NCI-H187 treated with DMSO at 0.1 percent for 48 hours (cell line): Measurements from ENCODE around the gene SCTR.

ENCODE experiments used
- DNase-seq: peaks from one replicate; lab custom pipeline; 2025; lab: John Stamatoyannopoulos, UW

Gene SCTR

GRCh38 chr2:119442850-119443249 lies 81.4 kb downstream of the SCTR start:
- no peak for DNase-seq

DNA sequence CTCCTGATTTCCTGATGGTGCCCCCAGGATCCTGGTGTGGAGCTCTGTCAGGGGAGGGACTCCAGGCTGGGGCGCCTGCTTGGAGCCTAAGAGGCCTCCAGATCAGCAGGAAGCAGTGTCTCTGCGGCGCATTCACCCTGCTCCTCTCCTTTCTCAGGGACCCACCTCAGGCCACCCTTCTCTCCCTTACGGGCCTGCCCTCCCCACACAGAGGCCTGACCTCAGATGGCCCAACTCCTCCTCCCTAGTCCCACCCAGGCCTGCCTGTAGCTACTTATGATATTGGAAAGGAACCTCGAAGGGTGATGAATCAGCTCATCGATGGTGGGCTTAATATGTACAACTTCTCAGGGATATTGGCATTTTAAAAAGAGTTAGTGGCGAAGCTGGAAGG lies 82.1 kb downstream of the SCTR start:
- DNase-seq = no peak

- DNase-seq = no peak
Measured at GRCh38 chr2:119441376-119442225, 82.7 kb downstream of the SCTR start.

DNA sequence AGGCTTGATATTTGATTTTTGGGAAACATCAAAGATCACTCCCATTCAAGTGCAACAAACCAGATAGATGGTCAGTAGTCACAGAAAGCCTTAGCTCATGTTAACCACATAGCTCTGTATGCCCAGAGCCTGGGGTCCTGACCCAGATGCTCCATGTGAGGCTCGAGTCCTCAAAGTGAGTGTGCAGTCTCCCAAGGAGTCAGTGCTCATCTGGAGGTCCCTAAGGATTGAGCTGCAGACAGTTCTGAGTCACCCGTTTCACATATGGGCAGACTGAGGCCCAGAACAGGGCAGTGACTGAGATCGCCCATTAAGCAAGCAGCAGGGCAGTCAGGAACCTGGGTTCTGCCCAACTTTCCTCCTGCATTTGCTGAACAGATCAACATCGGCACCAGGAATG lies 83.4 kb downstream of the SCTR start:
- no peak for DNase-seq

DNA sequence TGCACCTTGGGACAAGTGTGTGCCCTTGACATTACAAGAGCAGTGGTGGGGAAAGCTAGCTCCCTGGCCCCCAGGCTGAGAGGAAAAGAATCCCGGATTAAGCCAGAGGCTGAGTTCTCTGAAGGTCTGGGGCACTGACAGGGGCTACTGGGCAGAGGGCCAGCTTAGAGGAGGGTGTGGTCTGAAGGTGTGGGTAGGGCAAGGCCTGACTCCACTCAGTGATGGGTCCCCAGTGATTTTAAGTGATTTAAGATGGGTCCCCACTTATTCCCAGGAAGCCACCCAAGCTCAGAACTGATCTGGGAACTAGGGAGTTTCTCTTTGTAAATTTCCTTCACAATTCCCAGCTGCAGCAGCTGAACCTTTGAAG lies 83.8 kb downstream of the SCTR start:
- no peak for DNase-seq

DNA sequence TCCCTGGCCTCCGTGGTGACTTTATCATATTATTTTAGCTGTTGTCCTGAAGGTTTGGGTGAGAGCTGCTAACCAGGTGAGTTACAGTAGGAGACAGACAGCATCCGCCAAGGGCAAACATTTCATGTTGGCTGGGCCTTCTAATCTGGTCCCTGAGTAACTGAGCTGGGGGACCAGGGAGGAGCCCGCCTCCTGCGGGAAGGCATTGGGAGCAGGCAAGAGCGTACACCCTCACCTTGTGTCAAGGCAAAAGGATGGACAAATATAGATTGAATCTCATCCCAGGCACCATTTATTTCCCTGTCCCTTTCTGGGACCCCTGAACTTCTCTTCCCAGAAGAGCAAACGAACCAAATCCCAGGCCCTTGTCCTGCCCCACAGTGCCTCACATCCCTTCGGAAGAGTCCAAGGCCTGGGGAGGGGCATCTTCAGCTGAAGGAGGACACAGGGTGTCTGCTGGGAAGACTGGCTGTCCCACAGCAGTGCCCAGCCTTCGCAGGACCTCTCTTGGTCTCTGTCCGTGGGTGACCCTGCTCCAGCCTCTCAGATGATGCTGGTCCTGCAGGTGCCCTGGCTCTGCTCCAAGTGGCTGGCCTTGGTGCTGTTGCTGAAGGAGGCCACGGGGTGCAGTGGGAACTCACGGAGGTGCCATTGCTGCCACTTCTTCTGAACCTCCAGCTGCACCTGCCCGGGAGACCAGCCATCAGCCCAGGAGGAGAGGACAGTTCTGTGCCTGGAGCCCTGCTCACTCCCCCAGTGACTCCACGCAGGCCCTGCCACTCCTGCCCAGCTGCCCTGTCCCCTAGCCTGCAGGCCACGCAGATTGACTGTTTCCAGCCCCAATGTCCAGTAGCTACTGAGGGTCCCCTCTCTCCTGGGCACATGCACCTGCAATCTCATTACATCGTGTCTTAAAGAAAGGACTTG lies 84.4 kb downstream of the SCTR start:
- DNase-seq = no peak

DNA sequence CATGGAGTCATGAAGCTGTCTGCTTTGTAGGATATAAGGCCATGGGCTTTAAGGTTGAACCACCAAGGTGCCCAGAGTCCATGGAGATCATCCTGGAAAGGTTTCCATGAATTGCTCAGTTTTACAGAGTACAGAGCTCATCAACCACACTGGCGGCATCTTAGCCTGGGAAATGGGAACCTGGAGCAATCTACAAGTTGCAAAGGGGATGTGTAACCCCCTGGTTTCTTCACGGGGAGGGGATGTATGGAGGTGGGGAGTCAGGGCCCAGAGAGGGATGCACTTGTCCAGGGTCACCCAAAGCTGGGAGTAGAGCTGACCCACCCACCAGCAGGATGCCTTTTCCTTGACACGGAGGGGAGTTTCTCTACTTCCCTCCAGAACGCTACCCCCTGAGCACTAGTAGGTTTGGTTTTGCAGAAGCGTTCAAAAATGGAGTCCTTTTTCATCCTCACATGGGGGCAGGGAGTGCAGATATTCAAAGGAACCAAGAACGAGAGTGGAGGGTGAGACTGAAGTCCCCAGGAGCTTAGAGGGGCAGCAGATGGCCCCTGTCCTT lies 85.5 kb downstream of the SCTR start:
- no peak for DNase-seq

GRCh38 chr2:119438128-119438656 lies 86.1 kb downstream of the SCTR start:
- no peak for DNase-seq

DNA sequence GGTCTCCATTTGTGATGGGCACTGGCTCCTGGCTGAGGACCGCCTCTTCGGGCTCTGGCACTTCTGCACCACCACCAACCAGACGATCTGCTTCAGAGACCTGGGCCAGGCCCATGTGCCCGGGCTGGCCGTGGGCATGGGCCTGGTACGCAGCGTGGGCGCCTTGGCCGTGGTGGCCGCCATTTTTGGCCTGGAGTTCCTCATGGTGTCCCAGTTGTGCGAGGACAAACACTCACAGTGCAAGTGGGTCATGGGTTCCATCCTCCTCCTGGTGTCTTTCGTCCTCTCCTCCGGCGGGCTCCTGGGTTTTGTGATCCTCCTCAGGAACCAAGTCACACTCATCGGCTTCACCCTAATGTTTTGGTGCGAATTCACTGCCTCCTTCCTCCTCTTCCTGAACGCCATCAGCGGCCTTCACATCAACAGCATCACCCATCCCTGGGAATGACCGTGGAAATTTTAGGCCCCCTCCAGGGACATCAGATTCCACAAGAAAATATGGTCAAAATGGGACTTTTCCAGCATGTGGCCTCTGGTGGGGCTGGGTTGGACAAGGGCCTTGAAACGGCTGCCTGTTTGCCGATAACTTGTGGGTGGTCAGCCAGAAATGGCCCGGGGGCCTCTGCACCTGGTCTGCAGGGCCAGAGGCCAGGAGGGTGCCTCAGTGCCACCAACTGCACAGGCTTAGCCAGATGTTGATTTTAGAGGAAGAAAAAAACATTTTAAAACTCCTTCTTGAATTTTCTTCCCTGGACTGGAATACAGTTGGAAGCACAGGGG lies 87.1 kb downstream of the SCTR start:
- DNase-seq = no peak

GRCh38 chr2:119435953-119436297 lies 88.4 kb downstream of the SCTR start:
- no peak for DNase-seq

- no peak for DNase-seq
Measured at GRCh38 chr2:119435081-119435952, 89.0 kb downstream of the SCTR start.

DNA sequence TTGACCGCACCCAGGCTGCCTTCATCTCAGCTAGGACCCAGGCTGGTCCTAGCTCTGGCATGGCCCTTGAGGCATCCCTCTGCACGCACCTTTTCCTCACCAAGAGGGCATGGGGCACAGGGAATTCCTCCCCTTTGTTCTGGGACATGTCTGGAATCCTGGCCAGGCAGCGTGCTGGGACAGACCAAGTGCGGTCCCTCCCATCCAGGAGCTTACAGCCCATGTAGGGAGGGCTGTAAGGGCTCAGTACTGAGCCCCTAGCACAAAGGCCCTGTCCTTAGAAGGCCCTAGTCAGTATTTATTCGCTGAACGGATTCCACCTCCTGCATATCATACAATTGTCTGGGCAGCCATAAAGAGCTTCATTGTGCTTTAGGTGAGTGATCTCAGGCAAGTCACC lies 89.6 kb downstream of the SCTR start:
- DNase-seq = no peak

- no peak for DNase-seq
Measured at GRCh38 chr2:119433636-119434327, 90.5 kb downstream of the SCTR start.

DNA sequence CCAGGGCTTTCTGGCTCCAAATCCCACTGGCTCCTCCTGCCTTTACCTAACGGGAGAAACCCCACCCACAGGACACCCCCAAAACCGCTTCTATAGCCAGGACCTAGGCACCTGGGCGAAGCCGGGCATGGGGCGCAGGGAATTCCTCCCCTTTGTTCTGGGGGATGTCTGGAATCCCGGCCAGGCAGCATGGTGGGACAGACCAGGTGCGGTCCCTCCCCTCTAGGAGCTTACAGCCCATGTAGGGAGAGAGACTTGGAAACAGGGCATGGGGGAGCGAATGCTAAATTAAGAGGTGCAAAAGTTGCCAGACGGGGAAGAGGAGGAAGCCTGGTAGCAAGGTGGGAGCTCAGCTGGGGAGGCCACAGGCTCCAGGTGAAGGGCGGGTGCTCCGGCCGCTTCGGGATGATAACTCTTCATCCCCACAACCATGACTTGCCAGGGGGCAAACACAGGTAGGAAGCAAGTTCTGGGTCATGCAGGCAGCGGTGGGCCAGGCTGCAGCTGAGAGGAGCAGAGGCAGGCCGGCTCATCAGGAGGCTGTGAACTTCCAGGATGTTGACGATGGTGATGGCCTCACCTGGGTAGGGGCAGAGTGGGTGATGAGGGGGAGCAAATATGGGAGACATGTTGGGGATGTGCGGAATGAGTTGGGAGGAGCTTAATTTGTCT lies 91.3 kb downstream of the SCTR start:
- DNase-seq = no peak

- no peak for DNase-seq
Measured at GRCh38 chr2:119431976-119432850, 92.1 kb downstream of the SCTR start.

GRCh38 chr2:119431155-119431975 lies 92.9 kb downstream of the SCTR start, which contains the start of gene TMEM37:
Gene TMEM37, plus strand, starts transcription at chr2:119431854. Its CDS starts 50 bp downstream, at chr2:119431904.
- DNase-seq = no peak

GRCh38 chr2:119430023-119430498 lies 94.2 kb downstream of the SCTR start:
- no peak for DNase-seq
